Gastroesophageal sphincter (tissue), 4 donors: Measurements from ENCODE around the gene NRXN3. TPM values are rescaled to one million over a fixed set of nuclear protein-coding genes. Genes with fewer than 3 reads are reported as not detected.

Experiments
- ATAC-seq: fragments of 150-250 bp; one replicate; pipeline ENCODE4 v1.9.1; 2016; ENCODE audit warnings: mild to moderate bottlenecking, moderate library complexity
- H3K27ac ChIP-seq, 4 donors: fragments of 200-600 bp; sonication (generic) in 3 of 4; 1 replicate in 3 of 4; 2 replicates in 1 of 4; pipeline ENCODE4 v1.5.1; 2016 to 2019
- H3K27me3 ChIP-seq: fragments of 200-600 bp; sonication (generic); one replicate; pipeline ENCODE4 v1.5.1; 2019
- H3K36me3 ChIP-seq, 2 donors: fragments of 200-600 bp; sonication (generic); one replicate each; pipeline ENCODE4 v1.5.1; 2019; ENCODE audit warnings: control low read depth in 1 of 2
- H3K4me1 ChIP-seq, 3 donors: fragments of 200-600 bp; sonication (generic); 1 replicate in 2 of 3; 2 replicates in 1 of 3; pipeline ENCODE4 v1.5.1; 2016 to 2019; ENCODE audit warnings: control low read depth in 2 of 3
- H3K4me3 ChIP-seq, 2 donors: fragments of 200-600 bp; sonication (generic); one replicate each; pipeline ENCODE4 v1.5.1; 2019; ENCODE audit warnings: mild to moderate bottlenecking in 1 of 2, moderate library complexity in 1 of 2
- H3K9me3 ChIP-seq, 3 donors: fragments of 200-600 bp; sonication (generic); one replicate each; pipeline ENCODE4 v1.5.1; 2017 to 2019; ENCODE audit warnings: control low read depth in 2 of 3
- CTCF ChIP-seq, 4 experiments: fragments of 200-600 bp in 2 of 4; fragments of 450-650 bp in 2 of 4; sonication (generic) in 1 of 4; IDR thresholded peaks; one replicate each; pipeline ENCODE4 v1.5.1; 2017 to 2019; ENCODE audit warnings: antibody characterized with exemption in 4 of 4, mild to moderate bottlenecking in 2 of 4, moderate library complexity in 2 of 4
- EP300 ChIP-seq: sonication (generic); formaldehyde crosslinking; IDR thresholded peaks from one replicate; pipeline ENCODE4 v1.6.1; 2017; ENCODE audit warnings: antibody characterized with exemption, mild to moderate bottlenecking
- POLR2A ChIP-seq, 2 donors: fragments of 450-650 bp; IDR thresholded peaks; one replicate each; pipeline ENCODE4 v1.6.1; 2017; ENCODE audit warnings: antibody characterized with exemption in 2 of 2, mild to moderate bottlenecking in 2 of 2, moderate library complexity in 1 of 2
- POLR2AphosphoS5 ChIP-seq: sonication (generic); formaldehyde crosslinking; IDR thresholded peaks from one replicate; pipeline ENCODE4 v1.6.1; 2017; ENCODE audit warnings: antibody characterized with exemption
- WGBS, 2 donors: methylation state at CpG; one replicate each; pipeline ENCODE4 v1.1.5; 2018; ENCODE audit warnings: low coverage in 1 of 2; 5-methylcytosine and 5-hydroxymethylcytosine counted together
- total RNA-seq, 4 donors: library from RNA; depleted of rRNA; stranded (reverse); fragments of >200 nt; gene quantifications; one replicate each; pipeline ENCODE4 v1.1.0, GENCODE V29; 2016

The NRXN3 gene
- total RNA-seq, 4 donors from 2014 or later: 74.2 to 192 (median 98.2) TPM

- H3K4me1 ChIP-seq: peaks cover 0 to 5% (median 0%) of the 10 kb centered on the region in 3 donors
- TF ChIP-seq CTCF (IDR thresholded peaks at IDR 0.05): no peak
- TF ChIP-seq EP300: no peak
- TF ChIP-seq POLR2A (IDR thresholded peaks at IDR 0.05): no peak
- no peak for TF ChIP-seq POLR2AphosphoS5
- H3K27me3 ChIP-seq: no peaks in the 10 kb centered on the region
- H3K4me3 ChIP-seq: no peak overlapping the region
- no peak overlapping the region for H3K27ac ChIP-seq
- no peaks in the 10 kb centered on the region for H3K9me3 ChIP-seq
- ATAC-seq: no peak
- no peaks in the 10 kb centered on the region for H3K36me3 ChIP-seq
- WGBS, 2 donors: 81% methylated on average over 4 of the region's 4 CpGs
Observed at GRCh38 chr14:79555429-79555828, 1385.3 kb downstream of the NRXN3 start.

DNA sequence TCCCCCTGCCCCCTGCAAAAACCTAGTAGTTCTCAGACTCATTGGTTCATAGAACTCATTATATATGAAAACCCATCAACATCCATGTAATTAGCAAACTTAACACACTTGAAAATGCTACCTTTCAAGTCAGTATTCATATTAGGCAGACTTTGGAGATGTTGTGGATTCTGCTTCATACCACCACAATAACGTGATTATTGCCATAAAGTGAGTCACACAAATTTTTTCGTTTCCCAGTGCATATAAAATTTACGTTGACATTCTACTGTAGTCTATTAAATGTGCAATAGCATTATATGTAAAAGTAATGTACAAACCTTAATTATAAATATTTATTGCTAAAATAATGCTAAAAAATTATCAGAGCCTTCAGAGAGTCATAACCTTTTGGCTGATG lies 1387.1 kb downstream of the NRXN3 start:
- TF ChIP-seq POLR2AphosphoS5 (no peak), EP300 (no peak), CTCF (IDR thresholded peaks at IDR 0.05) (no peak), POLR2A (IDR thresholded peaks at IDR 0.05) (no peak)
- no peak for ATAC-seq
- H3K27me3 ChIP-seq: no peaks in the 10 kb centered on the region
- 83 to 88% methylated on average over 3 of the region's 3 CpGs for WGBS, 2 donors
- H3K27ac ChIP-seq: no peak overlapping the region
- H3K4me1 ChIP-seq: peaks cover 0 to 5% (median 0%) of the 10 kb centered on the region in 3 donors
- H3K9me3 ChIP-seq: no peaks in the 10 kb centered on the region
- H3K4me3 ChIP-seq: no peak overlapping the region
- H3K36me3 ChIP-seq: no peaks in the 10 kb centered on the region

GRCh38 chr14:79562185-79562584 lies 1392.0 kb downstream of the NRXN3 start:
- Histone ChIP-seq H3K36me3 (no peaks in the 10 kb centered on the region), H3K4me3 (no peak overlapping the region), H3K27me3 (no peaks in the 10 kb centered on the region), H3K9me3 (no peaks in the 10 kb centered on the region), H3K27ac (no peak overlapping the region), H3K4me1 (peaks cover 0 to 7% (median 0%) of the 10 kb centered on the region in 3 donors)
- no peak for ATAC-seq
- TF ChIP-seq CTCF (IDR thresholded peaks at IDR 0.05): no peak
- TF ChIP-seq EP300: no peak
- TF ChIP-seq POLR2AphosphoS5: no peak
- WGBS, 2 donors: 90 to 100% methylated on average over 3 of the region's 3 CpGs

DNA sequence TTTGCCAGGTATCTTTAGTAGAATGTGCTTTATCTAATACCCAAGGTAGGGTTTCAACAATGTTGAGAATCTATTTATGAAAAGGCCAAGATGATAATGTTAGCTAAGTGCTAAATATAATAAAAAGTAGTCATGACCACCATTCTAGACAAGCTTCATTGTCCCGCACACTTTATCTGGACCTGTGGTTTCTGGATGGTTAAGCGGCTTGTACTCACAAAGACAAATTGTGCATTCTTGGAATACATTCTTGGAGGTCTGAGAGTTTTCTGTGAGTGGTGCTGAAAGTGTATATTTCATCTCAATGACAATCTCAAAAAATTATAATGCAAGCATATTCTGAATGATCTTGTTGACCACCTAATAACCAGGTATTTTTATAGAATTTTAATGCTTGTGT lies 1394.2 kb downstream of the NRXN3 start:
- Histone ChIP-seq H3K27me3 (no peaks in the 10 kb centered on the region), H3K4me1 (peaks cover 0 to 12% (median 0%) of the 10 kb centered on the region in 3 donors), H3K4me3 (no peak overlapping the region), H3K9me3 (no peaks in the 10 kb centered on the region), H3K36me3 (no peaks in the 10 kb centered on the region), H3K27ac (no peak overlapping the region)
- no peak for ATAC-seq
- WGBS, 2 donors: 82 to 100% methylated on average over 2 of the region's 2 CpGs
- TF ChIP-seq EP300 (no peak), CTCF (IDR thresholded peaks at IDR 0.05) (no peak), POLR2A (IDR thresholded peaks at IDR 0.05) (no peak), POLR2AphosphoS5 (no peak)

DNA sequence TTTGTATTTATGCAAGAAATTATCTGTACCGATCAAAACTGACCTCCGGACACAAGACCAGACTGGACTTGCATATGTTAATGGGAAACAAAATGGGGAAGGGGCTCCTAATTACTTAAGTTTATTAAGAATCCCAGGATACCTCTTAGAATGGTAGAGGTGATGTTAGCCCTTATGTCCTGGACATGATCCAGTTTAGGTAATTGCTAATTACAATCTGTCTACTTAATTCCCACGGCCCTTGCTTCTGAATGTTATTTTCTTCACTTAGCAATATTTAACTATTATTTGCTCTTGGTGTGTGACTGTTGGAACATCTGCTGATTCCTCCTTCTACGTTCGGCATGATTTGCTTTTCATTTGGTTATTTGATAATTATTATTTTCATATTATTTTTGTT lies 1397.1 kb downstream of the NRXN3 start:
- no peaks in the 10 kb centered on the region for H3K36me3 ChIP-seq
- H3K4me3 ChIP-seq: no peak overlapping the region
- TF ChIP-seq POLR2A (IDR thresholded peaks at IDR 0.05): no peak
- TF ChIP-seq POLR2AphosphoS5: no peak
- no peak for TF ChIP-seq EP300
- TF ChIP-seq CTCF (IDR thresholded peaks at IDR 0.05): no peak
- no peak for ATAC-seq
- H3K9me3 ChIP-seq: no peaks in the 10 kb centered on the region
- 86 to 89% methylated on average over 5 of the region's 5 CpGs for WGBS, 2 donors
- H3K27me3 ChIP-seq: no peaks in the 10 kb centered on the region
- H3K4me1 ChIP-seq: peaks cover 0 to 24% (median 0%) of the 10 kb centered on the region in 3 donors
- no peak overlapping the region for H3K27ac ChIP-seq
